PC-9 (cell line): ENCODE measurements around the gene KIF2C. TPM values are rescaled to one million over a fixed set of nuclear protein-coding genes. Genes with fewer than 3 reads are reported as not detected.

ENCODE experiments used
- Bru-seq: library from RNA; stranded (reverse); fragments of 400-500 nt; gene quantifications from one replicate; lab custom pipeline; 2021; lab: Mats Ljungman, UMichigan
- BruChase-seq, 2 experiments: library from RNA; stranded (reverse); fragments of 400-500 nt; gene quantifications; one replicate each; lab custom pipeline; 2021; lab: Mats Ljungman, UMichigan
- BruUV-seq: library from RNA; stranded (reverse); fragments of 400-500 nt; replicated peaks from 2 replicates; lab custom pipeline; 2021; lab: Mats Ljungman, UMichigan
- CTCF ChIA-PET: fragments of 300-600 bp; sonication (Branson Sonifier 250); formaldehyde crosslinking; loops from one replicate; lab custom pipeline; 2022; ENCODE audit warnings: antibody characterized with exemption; lab: Charles Lee
- POLR2A ChIA-PET: fragments of 300-600 bp; sonication (Branson Sonifier 250); formaldehyde crosslinking; loops from one replicate; lab custom pipeline; 2022; ENCODE audit warnings: antibody characterized with exemption; ENCODE audit not compliant: unreplicated experiment; lab: Charles Lee
- DNase-seq, 2 experiments: peaks; one replicate each; pipeline versions ENCODE4 v3.0.0 to v3.0.0-alpha.2; 2015 to 2022; ENCODE audit warnings: mixed read lengths in 1 of 2
- H2AFZ ChIP-seq: fragments of 200-600 bp; sonication (generic); 2 replicates; pipeline ENCODE4 v1.8.1; 2017; ENCODE audit warnings: antibody characterized with exemption
- H3F3A ChIP-seq: fragments of 200-600 bp; sonication (generic); 2 replicates; pipeline ENCODE4 v1.8.1; 2017; ENCODE audit warnings: antibody characterized with exemption, mild to moderate bottlenecking, low read depth; ENCODE audit not compliant: insufficient read depth
- H3K27ac ChIP-seq: fragments of 200-600 bp; sonication (generic); 2 replicates; pipeline ENCODE4 v1.6.1; 2016; ENCODE audit warnings: mixed run types
- H3K27me3 ChIP-seq: fragments of 200-600 bp; sonication (generic); 2 replicates; pipeline ENCODE4 v1.6.1; 2016; ENCODE audit warnings: low read depth, mixed run types; ENCODE audit not compliant: insufficient read depth
- H3K36me3 ChIP-seq: fragments of 200-600 bp; sonication (generic); 2 replicates; pipeline ENCODE4 v1.6.1; 2016; ENCODE audit warnings: low read depth, mixed run types
- H3K4me1 ChIP-seq: fragments of 200-600 bp; sonication (generic); replicated peaks from 2 replicates; pipeline ENCODE4 v1.6.1; 2016; ENCODE audit warnings: mixed run types; ENCODE audit not compliant: insufficient read depth
- H3K4me2 ChIP-seq: fragments of 200-600 bp; sonication (generic); 2 replicates; pipeline ENCODE4 v1.6.1; 2017; ENCODE audit warnings: mixed run types
- H3K4me3 ChIP-seq: fragments of 200-600 bp; sonication (generic); 2 replicates; pipeline ENCODE4 v1.6.1; 2016; ENCODE audit warnings: mixed run types
- H3K79me2 ChIP-seq: fragments of 200-600 bp; sonication (generic); 2 replicates; pipeline ENCODE4 v1.6.1; 2017; ENCODE audit warnings: low read depth, mixed run types
- H3K9me2 ChIP-seq: fragments of 200-600 bp; sonication (generic); 2 replicates; pipeline ENCODE4 v1.8.1; 2017; ENCODE audit warnings: mild to moderate bottlenecking; ENCODE audit not compliant: insufficient read depth
- H3K9me3 ChIP-seq: fragments of 200-600 bp; sonication (generic); 2 replicates; pipeline ENCODE4 v1.8.1; 2016; ENCODE audit warnings: low read depth; ENCODE audit not compliant: insufficient read depth
- H4K20me1 ChIP-seq: fragments of 200-600 bp; sonication (generic); 2 replicates; pipeline ENCODE4 v1.8.1; 2017; ENCODE audit not compliant: insufficient read depth
- EZH2 ChIP-seq: fragments of 200-600 bp; sonication (generic); IDR thresholded peaks from 2 replicates; pipeline ENCODE4 v1.8.0; 2017; ENCODE audit warnings: antibody characterized with exemption, low read depth
- intact Hi-C: fragments of 100-400 bp; cut with micrococcal nuclease; formaldehyde crosslinking; loops from one replicate; pipeline ENCODE4 v1.10.0; 2022; ENCODE audit not compliant: unreplicated experiment
- long read RNA-seq: library from polyadenylated mRNA; stranded (forward); transcript quantifications from one replicate; pipeline ENCODE4 v2.0.0, GENCODE V29; 2022
- total RNA-seq: library from RNA; stranded (reverse); gene quantifications from 2 replicates; pipeline ENCODE4 v1.2.3, GENCODE V29; 2021
- TF ChIP-seq, protein P1 (sequence below): fragments of 200-600 bp; sonication (generic); conservative IDR thresholded peaks from 2 replicates; pipeline ENCODE4 v1.6.1; 2017; ENCODE audit warnings: mixed run types, antibody characterized with exemption, mild to moderate bottlenecking, moderate library complexity

KIF2C gene
- total RNA-seq (103 and 119 TPM in 2 replicates), Bru-seq, nascent RNA (percentile 93 among the genes with signal in this experiment), BruChase-seq, experiment 1, labeled RNA remaining after a 2-hour chase (percentile 90 among the genes with signal in this experiment), BruChase-seq, experiment 2, labeled RNA remaining after a 6-hour chase (percentile 94 among the genes with signal in this experiment)
- long read RNA-seq, transcript KIF2C-202 (21 exons, 2,879 nt) = major isoform, 161 of 586 reads
- long read RNA-seq, partial matches to known transcripts = 13 of 586 reads
- long read RNA-seq, other reads (novel, unspliced or antisense) = 412 of 586 reads

DNA sequence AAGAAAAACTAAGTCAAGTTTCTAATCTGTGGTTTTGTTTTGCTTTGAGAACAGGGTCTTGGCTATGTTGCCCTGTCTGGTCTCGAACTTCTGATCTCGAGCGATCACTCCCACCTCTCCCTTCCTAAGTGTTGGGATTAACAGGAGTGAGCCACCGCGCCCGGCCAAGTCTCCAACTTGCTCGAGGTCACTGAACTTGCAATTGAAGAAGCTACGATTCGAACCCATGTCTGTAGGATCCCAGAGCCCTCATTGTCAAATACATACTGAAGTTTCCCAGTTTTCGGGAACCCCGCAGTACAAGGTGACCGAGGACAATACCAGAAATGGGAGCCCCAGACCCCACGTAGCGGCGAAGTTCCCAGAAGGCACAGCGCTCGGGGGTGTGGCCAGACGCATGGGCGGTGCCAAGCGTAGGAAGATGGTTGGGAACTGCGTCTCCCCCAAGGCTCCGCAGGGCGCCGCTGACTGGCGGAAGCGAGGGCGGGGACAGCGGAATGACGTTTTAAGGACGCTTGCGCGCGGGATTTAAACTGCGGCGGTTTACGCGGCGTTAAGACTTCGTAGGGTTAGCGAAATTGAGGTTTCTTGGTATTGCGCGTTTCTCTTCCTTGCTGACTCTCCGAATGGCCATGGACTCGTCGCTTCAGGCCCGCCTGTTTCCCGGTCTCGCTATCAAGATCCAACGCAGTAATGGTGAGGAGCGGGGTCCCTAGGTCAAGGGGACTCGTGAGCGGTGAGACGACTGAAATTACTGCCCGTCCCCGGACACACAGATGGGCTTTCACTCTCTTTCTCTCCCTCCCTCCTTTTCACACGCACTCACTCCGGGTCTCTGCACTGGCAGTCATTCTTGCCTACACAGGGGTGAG lies at the start of gene KIF2C:
KIF2C (plus strand) TSS at position 531 of the 872 bp plus-strand sequence; CDS start at position 627, 96 bp downstream.
- H3K9me3 ChIP-seq = no peaks in the 10 kb centered on the region
- H3F3A ChIP-seq = peaks cover 13% of the 10 kb centered on the region
- peak within 1 kb of the TSS; percentile 87 for H2AFZ ChIP-seq
- peak within 1 kb of the TSS; percentile 89 for H3K4me2 ChIP-seq
- ChIA-PET POLR2A (interaction anchor here (0.6 to 0.7 kb wide), 5 partner anchors 21 to 601 kb away, joined by 3 to 8 read pairs (median 6); partner anchors contain the start of genes MUTYH and TOE1), CTCF (interaction anchor here (0.6 to 0.7 kb wide), 2 partner anchors 7 to 25 kb away, joined by 5 to 13 read pairs; no protein-coding TSS in a partner anchor)
- BruUV-seq = TSS peak; percentile 84
- intact Hi-C loops = loop anchor here (1.0 to 10.0 kb wide), 4 partner anchors 8 to 845 kb away; partner anchors contain the start of genes BTBD19, DYNLT4, NASP and PLK3
- no peaks in the 10 kb centered on the region for H3K9me2 ChIP-seq
- H3K27me3 ChIP-seq = no peaks in the 10 kb centered on the region
- peaks cover 18% of the 10 kb centered on the region for H3K4me1 ChIP-seq
- peak; percentile 92 to 98 for DNase-seq
- H3K36me3 ChIP-seq = peaks cover 18% of the 10 kb centered on the region
- H3K27ac ChIP-seq = peak within 1 kb of the TSS; percentile 79
- no peak for TF ChIP-seq EZH2
- TF ChIP-seq, protein P1, sequence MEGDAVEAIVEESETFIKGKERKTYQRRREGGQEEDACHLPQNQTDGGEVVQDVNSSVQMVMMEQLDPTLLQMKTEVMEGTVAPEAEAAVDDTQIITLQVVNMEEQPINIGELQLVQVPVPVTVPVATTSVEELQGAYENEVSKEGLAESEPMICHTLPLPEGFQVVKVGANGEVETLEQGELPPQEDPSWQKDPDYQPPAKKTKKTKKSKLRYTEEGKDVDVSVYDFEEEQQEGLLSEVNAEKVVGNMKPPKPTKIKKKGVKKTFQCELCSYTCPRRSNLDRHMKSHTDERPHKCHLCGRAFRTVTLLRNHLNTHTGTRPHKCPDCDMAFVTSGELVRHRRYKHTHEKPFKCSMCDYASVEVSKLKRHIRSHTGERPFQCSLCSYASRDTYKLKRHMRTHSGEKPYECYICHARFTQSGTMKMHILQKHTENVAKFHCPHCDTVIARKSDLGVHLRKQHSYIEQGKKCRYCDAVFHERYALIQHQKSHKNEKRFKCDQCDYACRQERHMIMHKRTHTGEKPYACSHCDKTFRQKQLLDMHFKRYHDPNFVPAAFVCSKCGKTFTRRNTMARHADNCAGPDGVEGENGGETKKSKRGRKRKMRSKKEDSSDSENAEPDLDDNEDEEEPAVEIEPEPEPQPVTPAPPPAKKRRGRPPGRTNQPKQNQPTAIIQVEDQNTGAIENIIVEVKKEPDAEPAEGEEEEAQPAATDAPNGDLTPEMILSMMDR = 0 out of 2 replicates have a peak, but pooled peaks have one; percentile 16
- peak within 1 kb of the TSS; percentile 65 for H3K4me3 ChIP-seq
- H3K79me2 ChIP-seq = peaks cover 53% of the 10 kb centered on the region
- no peaks in the 10 kb centered on the region for H4K20me1 ChIP-seq

DNA sequence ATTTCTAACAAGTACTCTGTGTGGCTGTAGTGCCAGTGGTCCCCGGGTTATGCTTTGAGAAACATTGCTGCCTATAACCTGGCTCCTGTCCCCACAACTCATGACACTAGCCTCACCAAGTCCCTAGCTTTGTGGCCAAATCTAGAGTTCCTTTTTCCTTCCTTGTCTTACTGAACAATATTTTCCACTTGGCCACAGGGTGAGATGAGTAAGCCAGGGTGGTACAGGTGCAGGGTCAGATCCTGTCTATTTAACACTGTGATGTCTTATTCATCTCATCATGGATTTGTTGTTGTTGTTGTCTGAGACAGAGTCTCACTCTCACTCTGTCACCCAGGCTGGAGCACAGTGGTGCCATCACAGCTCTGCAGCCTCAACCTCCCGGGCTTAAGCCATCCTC lies 46.5 kb upstream of the KIF2C start:
- peaks cover 6% of the 10 kb centered on the region; the same call in 1 of the 2 replicates for H3F3A ChIP-seq
- H3K4me3 ChIP-seq = no peak overlapping the region
- H3K4me2 ChIP-seq = no peak overlapping the region
- intact Hi-C loops = no loop called here
- no peak overlapping the region for H3K27ac ChIP-seq
- H3K79me2 ChIP-seq = no peaks in the 10 kb centered on the region
- ChIA-PET CTCF (no interaction called here), POLR2A (interaction anchor here (0.6 kb wide), 1 partner anchor 1027 kb away, joined by 7 read pairs; no protein-coding TSS in a partner anchor)
- TF ChIP-seq, protein P1 = no peak
- H3K27me3 ChIP-seq = no peaks in the 10 kb centered on the region
- H3K4me1 ChIP-seq = peaks cover 8% of the 10 kb centered on the region; the same call in 1 of the 2 replicates
- H3K9me3 ChIP-seq = no peaks in the 10 kb centered on the region
- no peaks in the 10 kb centered on the region for H3K36me3 ChIP-seq
- no peaks in the 10 kb centered on the region for H4K20me1 ChIP-seq
- BruUV-seq = no TSS peak
- H3K9me2 ChIP-seq = no peaks in the 10 kb centered on the region
- no peak overlapping the region for H2AFZ ChIP-seq
- DNase-seq = no peak

DNA sequence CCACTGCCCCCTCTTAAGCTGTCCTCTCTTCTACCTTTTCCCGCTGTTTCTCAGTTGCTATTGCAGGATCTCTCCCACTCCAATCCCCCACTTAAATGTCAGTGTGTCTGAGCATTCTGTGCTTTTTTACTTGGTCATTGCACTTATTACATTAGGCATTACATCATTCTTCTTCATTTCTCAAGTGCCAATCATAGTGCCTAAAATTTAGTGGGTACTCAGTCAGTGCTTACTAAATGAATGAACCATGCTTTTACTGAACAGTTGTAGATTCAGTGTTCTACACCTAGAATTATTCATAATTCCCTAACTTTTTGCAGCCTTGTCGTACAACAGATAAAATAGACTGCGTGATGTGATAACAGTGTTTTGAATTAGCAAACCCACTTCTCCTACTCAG lies 45.7 kb upstream of the KIF2C start:
- TF ChIP-seq, protein P1 = no peak
- no peak for TF ChIP-seq EZH2
- ChIA-PET CTCF (no interaction called here), POLR2A (no interaction called here)
- DNase-seq = no peak
- Histone ChIP-seq H3F3A (peaks cover 4% of the 10 kb centered on the region; the same call in 1 of the 2 replicates), H3K27ac (no peak overlapping the region), H4K20me1 (no peaks in the 10 kb centered on the region), H2AFZ (no peak overlapping the region), H3K4me3 (no peak overlapping the region), H3K36me3 (no peaks in the 10 kb centered on the region), H3K9me3 (no peaks in the 10 kb centered on the region), H3K4me1 (peaks cover 9% of the 10 kb centered on the region; the same call in 1 of the 2 replicates), H3K4me2 (no peak overlapping the region), H3K9me2 (no peaks in the 10 kb centered on the region), H3K79me2 (no peaks in the 10 kb centered on the region), H3K27me3 (no peaks in the 10 kb centered on the region)
- intact Hi-C loops = no loop called here
- BruUV-seq = no TSS peak
